Type B pancreatic cell (in vitro differentiated cells): ENCODE measurements around the gene APBB2. TPM values are rescaled to one million over a fixed set of nuclear protein-coding genes. Genes with fewer than 3 reads are reported as not detected.
A peak's percentile ranks its signal among the peaks of the same experiment; 100 is the strongest.
"Not testable (repeated sequence)": the region's sequence is repeated elsewhere in the genome, so short reads cannot be mapped to it uniquely, and the experiment has no call there.

ENCODE experiments used
- DNase-seq: peaks from one replicate; pipeline ENCODE4 v3.0.0; 2021; ENCODE audit warnings: mixed read lengths; ENCODE audit not compliant: unreplicated experiment; ENCODE audit errors: extremely low spot score
- H3K27ac Mint-ChIP-seq: 2 replicates; pipeline ENCODE4 v1.8.0; 2021; ENCODE audit warnings: mild to moderate bottlenecking, mixed read lengths
- H3K27me3 Mint-ChIP-seq: 2 replicates; pipeline ENCODE4 v1.8.0; 2021; ENCODE audit warnings: mixed read lengths
- H3K36me3 Mint-ChIP-seq: 2 replicates; pipeline ENCODE4 v1.8.0; 2021; ENCODE audit warnings: mixed read lengths
- H3K4me1 Mint-ChIP-seq: one replicate; pipeline ENCODE4 v1.8.0; 2021; ENCODE audit warnings: mixed read lengths; ENCODE audit not compliant: unreplicated experiment
- H3K4me3 Mint-ChIP-seq: 2 replicates; pipeline ENCODE4 v1.8.0; 2021; ENCODE audit warnings: mild to moderate bottlenecking, mixed read lengths
- H3K9me3 Mint-ChIP-seq: 2 replicates; pipeline ENCODE4 v1.8.0; 2021; ENCODE audit warnings: mixed read lengths
- total RNA-seq: library from RNA; stranded (reverse); gene quantifications from 2 replicates; pipeline ENCODE4 v1.2.1, GENCODE V29; 2021; ENCODE audit warnings: low replicate concordance
- TF ChIP-seq, protein P1 (sequence below): fragments of 200-600 bp; sonication (generic); conservative IDR thresholded peaks from 2 replicates; pipeline ENCODE4 v1.5.0; 2021; ENCODE audit warnings: antibody characterized with exemption, mild to moderate bottlenecking

The APBB2 gene
- total RNA-seq, 1 donor from 2014 or later, result 33.3 TPM

DNA sequence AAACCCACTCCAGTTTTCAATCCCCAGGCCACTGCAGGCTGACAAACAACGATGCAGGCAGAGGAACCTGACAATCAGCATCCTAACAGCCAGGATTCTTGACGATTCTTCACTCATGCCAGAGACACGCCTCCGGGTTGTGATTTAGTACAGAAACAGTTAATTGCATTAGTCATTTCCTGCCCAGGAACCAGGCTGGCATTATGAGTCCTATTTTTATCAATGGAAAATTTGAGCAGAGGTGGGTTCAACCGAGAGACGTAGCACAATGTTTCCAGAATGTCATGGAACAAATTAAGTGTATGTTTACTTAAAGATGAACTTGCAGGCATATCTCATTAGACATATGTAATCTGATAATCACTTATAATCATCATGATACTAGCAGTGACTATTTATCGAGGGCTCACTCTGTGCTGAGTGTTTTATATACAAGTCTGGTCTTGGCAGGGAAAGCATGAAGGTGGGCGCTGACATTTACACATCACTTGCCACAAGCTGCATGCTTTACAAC, 304.9 kb downstream of the APBB2 start:
- Mint-ChIP-seq H3K4me1 (peaks cover 8% of the 10 kb centered on the region), H3K27ac (peak overlapping the region; percentile 95), H3K27me3 (no peaks in the 10 kb centered on the region), H3K4me3 (no peak overlapping the region), H3K9me3 (no peaks in the 10 kb centered on the region), H3K36me3 (no peaks in the 10 kb centered on the region)
- no peak for DNase-seq
- TF ChIP-seq, protein P1, sequence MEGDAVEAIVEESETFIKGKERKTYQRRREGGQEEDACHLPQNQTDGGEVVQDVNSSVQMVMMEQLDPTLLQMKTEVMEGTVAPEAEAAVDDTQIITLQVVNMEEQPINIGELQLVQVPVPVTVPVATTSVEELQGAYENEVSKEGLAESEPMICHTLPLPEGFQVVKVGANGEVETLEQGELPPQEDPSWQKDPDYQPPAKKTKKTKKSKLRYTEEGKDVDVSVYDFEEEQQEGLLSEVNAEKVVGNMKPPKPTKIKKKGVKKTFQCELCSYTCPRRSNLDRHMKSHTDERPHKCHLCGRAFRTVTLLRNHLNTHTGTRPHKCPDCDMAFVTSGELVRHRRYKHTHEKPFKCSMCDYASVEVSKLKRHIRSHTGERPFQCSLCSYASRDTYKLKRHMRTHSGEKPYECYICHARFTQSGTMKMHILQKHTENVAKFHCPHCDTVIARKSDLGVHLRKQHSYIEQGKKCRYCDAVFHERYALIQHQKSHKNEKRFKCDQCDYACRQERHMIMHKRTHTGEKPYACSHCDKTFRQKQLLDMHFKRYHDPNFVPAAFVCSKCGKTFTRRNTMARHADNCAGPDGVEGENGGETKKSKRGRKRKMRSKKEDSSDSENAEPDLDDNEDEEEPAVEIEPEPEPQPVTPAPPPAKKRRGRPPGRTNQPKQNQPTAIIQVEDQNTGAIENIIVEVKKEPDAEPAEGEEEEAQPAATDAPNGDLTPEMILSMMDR, result no peak

GRCh38 chr4:40908702-40909362, 305.5 kb downstream of the APBB2 start:
- H3K4me3 Mint-ChIP-seq, result peak overlapping the region; percentile 57
- H3K36me3 Mint-ChIP-seq, result no peaks in the 10 kb centered on the region
- TF ChIP-seq, protein P1, result peak; percentile 93
- H3K27me3 Mint-ChIP-seq, result no peaks in the 10 kb centered on the region
- peaks cover 8% of the 10 kb centered on the region for H3K4me1 Mint-ChIP-seq
- DNase-seq, result peak; percentile 74
- no peaks in the 10 kb centered on the region for H3K9me3 Mint-ChIP-seq
- H3K27ac Mint-ChIP-seq, result peak overlapping the region; percentile 95

DNA sequence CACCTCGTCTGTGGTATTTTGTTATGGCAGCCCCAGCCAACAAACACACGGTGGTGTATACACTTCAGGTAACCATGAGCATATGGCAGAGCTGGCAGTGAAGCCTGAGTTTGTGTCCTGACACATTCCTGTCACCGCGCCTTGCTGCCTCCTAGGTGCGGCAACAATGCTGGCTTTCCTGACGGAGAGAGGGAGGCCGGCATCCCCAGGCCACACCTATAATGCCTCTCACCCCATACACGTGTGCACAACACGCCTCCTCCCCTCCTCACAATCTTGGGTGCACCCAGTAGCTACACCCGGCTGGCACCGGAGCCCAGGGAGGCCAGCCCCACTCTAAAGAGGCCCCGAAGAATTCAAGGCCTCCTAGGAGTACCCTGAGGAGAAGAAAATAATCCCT, 306.0 kb downstream of the APBB2 start:
- Mint-ChIP-seq H3K4me3 (no peak overlapping the region), H3K4me1 (peaks cover 8% of the 10 kb centered on the region), H3K27me3 (no peaks in the 10 kb centered on the region), H3K27ac (peak overlapping the region; percentile 95), H3K36me3 (no peaks in the 10 kb centered on the region), H3K9me3 (no peaks in the 10 kb centered on the region)
- no peak for DNase-seq
- TF ChIP-seq, protein P1, result no peak

DNA sequence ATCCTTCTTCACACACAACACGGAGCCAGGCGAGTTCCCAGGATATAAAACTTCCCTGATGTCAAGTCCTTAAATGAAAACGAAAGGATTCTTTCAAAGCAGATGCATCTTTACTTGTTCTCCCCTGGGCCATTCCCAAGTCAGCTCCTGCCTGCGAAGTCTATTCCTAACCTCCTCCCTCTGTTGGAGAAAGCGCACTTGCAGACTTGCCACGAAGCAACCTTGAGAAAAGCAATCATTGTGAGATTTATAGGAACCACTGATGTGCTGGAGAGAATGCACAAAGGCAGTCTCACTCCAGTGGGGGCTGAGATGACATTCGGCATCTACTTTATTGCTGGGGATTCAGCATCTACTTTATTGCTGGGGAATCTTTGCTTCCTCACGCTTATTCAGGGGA, 308.9 kb downstream of the APBB2 start:
- TF ChIP-seq, protein P1, result no peak
- Mint-ChIP-seq H3K9me3 (no peaks in the 10 kb centered on the region), H3K36me3 (no peaks in the 10 kb centered on the region), H3K4me3 (no peak overlapping the region), H3K4me1 (peaks cover 8% of the 10 kb centered on the region), H3K27ac (no peak overlapping the region), H3K27me3 (no peaks in the 10 kb centered on the region)
- DNase-seq, result no peak

- not testable (repeated sequence) for H3K4me1 Mint-ChIP-seq, H3K9me3 Mint-ChIP-seq, H3K4me3 Mint-ChIP-seq, H3K36me3 Mint-ChIP-seq, DNase-seq, H3K27me3 Mint-ChIP-seq, H3K27ac Mint-ChIP-seq
These were observed 313.8 kb downstream of the APBB2 start for GRCh38 chr4:40900531-40900930.

DNA sequence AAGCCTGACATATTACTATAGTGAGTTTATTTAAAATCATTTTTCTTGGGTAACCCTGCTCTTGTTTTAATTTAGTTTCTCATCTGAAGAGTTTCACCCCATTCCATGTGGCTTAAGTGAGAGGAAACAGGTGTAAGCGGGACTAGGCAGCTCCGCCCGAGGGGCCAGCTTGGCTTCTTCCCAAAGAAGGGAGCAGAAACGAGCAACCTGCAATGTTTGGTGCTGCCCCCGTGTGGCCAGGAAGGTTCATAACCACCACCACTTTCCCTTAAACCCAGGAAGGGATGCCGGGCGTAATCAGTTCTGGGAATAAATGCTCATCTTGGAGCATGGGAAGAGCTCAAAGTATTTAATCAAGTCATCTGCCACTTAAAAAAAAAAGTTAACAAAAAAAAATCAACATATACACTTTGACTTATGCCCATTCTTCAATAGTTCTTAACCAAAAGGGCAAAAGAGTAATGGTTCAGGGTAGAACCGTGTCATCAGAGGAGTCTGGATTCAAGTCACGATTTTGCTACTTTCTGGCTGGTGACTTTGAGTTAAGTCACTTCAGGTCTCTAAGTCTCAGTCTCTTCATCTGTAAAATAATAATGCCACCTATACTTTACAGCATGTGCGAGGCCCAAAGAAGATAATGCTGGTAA, 316.7 kb downstream of the APBB2 start:
- peak overlapping the region; percentile 55 for H3K27ac Mint-ChIP-seq
- no peaks in the 10 kb centered on the region for H3K9me3 Mint-ChIP-seq
- no peaks in the 10 kb centered on the region for H3K27me3 Mint-ChIP-seq
- H3K4me3 Mint-ChIP-seq, result peak overlapping the region; percentile 72
- DNase-seq, result peak; percentile 80
- H3K36me3 Mint-ChIP-seq, result peaks cover 6% of the 10 kb centered on the region
- TF ChIP-seq, protein P1, result peak; percentile 90
- peaks cover 5% of the 10 kb centered on the region for H3K4me1 Mint-ChIP-seq
